NCI-H524 (cell line): ENCODE results near the gene POMT1.

ENCODE experiments used
- DNase-seq, 2 experiments: peaks; one replicate each; lab custom pipeline; 2025; lab: John Stamatoyannopoulos, UW

Gene POMT1

DNA sequence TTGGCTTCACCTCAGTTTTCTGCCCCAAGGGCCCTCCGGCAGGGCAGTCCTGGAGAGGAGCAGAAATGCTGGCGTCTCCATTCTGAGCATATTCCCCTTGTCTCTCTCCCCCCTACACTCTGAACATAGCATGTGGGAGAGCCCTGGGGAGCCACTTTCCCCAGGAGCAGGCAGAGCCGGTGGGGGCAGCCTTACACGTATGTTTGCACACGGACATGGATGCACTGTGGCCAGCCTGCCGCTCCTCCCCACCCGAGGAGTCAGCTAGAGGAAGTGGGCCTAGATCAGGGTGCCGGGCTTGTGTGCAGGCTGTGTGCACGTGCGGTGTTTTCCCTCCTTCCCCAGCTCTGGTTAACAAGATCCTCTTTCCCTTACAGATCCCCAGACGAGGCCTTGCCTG, 25.4 kb upstream of the POMT1 start:
- DNase-seq, result no peak

- DNase-seq, result no peak
Observed at GRCh38 chr9:131477816-131478419, 24.8 kb upstream of the POMT1 start.

DNA sequence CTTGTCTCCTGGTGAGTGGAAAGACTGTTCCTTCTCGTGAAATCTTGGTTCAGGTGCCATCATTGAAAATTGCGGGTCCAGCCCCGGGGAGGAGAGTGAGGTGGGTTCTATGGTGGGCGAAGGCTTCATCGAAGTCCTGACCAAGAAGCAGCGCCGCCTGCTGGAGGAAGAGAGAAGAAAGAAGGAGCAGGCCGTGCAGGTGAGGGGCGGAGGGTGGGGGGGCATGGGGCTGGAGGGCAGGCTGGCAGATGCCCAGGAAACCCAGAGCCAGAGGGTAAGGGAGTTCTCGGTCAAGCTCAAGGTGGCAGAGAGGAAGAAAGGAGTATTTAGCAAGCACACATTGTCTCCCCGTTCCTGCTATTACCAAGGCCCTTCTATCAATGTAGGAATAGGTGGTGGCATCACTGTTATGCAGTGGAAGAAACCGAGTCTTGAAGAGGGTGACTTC, 24.3 kb upstream of the POMT1 start:
- DNase-seq, result peak; percentile 58 to 60

DNA sequence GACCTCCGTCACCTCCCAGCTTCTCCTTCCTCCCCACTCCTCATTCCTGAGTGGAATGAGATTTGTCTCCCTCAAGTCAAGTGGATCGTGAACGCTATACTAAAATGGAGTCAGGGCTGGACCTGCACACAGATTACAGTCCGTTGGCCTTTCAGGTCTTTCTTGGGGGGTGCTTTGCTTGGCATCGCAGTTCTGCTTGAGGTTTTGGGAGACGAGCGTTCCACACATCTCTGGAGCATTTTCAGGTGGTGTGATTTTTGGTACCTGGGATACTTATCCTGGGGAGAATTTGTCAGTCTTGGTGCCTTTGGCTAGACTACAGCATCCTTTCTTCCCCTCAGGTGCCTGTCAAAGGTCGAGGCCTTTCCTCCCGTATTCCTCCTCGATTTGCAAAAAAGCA, 23.8 kb upstream of the POMT1 start:
- DNase-seq, result no peak

GRCh38 chr9:131480258-131480657, 22.5 kb upstream of the POMT1 start:
- no peak for DNase-seq

- DNase-seq, result no peak
Observed at GRCh38 chr9:131481441-131482342, 21.0 kb upstream of the POMT1 start.

DNA sequence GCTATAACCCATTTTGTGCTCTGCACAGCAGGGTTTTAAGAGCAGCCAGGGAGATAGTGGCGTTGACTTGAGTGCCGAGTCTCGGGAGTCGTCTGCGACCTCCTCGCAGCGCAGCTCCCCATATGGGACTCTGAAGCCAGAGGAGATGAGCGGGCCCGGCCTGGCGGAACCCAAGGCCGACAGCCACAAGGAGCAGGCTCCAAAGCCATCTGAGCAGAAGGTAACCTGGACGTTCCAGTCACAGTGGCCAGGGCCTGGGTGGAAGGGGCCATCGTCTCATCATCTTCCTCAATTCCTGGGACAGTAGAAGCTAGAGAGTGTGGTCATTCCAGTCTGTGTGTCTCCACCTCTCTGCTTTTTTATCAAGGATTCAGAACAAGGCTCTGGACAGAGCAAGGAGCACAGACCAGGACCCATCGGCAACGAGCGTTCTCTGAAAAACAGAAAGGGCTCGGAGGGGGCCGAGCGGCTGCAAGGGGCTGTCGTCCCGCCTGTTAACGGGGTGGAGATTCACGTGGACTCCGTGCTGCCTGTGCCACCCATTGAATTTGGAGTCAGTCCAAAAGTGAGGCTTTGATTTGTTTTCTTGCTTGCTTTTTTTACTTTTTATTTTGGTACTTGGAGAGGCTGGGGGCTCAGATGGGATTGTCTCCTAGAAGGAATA, 20.2 kb upstream of the POMT1 start:
- DNase-seq, result no peak

GRCh38 chr9:131483319-131484050, 19.2 kb upstream of the POMT1 start:
- DNase-seq, result peak in 1 of 2 experiments; percentile 55

DNA sequence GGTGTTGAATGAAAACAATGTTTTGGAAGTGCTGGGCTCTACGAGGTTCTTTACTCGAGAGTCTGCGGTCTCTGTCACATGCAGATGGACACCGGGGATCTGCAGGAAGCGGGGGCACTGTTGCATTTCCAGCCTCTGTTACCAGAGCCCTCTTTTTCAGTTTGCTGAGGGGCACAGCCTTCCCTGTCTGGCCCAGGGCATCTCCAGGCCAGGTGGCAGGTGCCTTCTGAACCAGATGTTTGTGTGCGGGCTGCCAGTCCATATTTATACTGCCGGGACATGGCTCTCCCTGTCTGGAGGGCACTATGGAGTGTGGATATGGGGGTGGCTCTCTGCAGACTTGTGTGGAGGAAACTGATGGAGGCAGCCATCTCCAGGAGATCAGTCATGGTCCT, 18.7 kb upstream of the POMT1 start:
- no peak for DNase-seq

GRCh38 chr9:131484560-131485185, 18.0 kb upstream of the POMT1 start:
- no peak for DNase-seq

GRCh38 chr9:131485206-131485605, 17.5 kb upstream of the POMT1 start:
- DNase-seq, result no peak

- no peak for DNase-seq
Observed at GRCh38 chr9:131485728-131486422, 16.8 kb upstream of the POMT1 start.

DNA sequence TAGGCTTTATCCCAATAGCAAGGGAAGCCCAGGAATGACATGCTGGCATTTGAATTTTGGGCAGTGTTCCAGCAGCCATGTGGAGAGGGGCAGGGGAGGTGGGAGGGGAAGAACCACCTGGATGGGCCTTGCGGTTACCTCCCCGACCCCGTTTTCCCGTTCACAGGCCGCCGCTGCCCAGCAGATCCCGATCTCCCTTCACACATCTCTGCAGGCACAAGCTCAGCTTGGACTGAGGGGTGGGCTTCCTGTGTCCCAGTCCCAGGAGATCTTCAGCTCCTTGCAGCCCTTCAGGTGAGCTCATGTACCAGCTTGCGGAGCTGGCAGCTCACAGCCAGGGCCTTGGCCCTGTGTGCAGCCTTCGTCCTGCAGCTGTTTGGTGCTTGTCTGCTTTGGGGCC, 15.7 kb upstream of the POMT1 start:
- DNase-seq, result no peak

DNA sequence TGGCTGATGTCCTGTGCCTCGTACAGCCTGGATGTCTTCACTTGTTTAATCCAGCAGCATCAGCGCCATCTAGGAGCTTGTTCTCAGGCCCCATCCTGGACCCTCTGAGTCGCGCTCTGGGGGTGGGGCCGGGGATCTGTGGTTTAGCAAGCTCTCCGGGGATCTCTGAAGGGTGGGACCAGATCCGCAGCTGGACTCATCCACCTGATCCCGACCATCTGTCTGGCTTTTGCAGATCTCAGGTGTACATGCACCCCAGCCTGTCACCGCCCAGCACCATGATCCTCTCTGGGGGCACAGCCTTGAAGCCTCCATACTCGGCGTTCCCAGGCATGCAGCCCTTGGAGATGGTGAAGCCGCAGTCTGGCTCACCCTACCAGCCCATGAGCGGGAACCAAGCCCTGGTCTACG, 15.1 kb upstream of the POMT1 start:
- peak in 1 of 2 experiments; percentile 64 for DNase-seq

DNA sequence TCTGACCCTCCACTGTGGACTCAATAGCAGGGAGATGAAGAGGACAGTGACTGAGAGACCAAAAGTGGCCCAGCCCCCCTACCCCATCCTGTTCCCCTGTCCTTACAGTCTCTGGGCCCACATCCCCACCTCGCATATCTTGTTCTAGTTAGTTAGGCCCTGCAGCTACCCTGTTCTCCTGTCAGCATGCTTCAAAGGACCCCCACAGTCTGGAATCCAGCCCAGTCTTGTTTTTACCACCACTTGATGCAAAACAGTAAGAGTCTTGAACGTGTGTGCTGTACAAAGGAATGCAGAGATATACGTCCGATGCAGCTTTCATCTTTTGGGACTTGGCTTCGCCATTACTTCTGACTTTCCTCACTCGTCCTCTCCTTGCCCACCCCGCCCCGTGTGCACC, 12.2 kb upstream of the POMT1 start:
- no peak for DNase-seq

GRCh38 chr9:131491001-131491710, 11.6 kb upstream of the POMT1 start:
- no peak for DNase-seq

DNA sequence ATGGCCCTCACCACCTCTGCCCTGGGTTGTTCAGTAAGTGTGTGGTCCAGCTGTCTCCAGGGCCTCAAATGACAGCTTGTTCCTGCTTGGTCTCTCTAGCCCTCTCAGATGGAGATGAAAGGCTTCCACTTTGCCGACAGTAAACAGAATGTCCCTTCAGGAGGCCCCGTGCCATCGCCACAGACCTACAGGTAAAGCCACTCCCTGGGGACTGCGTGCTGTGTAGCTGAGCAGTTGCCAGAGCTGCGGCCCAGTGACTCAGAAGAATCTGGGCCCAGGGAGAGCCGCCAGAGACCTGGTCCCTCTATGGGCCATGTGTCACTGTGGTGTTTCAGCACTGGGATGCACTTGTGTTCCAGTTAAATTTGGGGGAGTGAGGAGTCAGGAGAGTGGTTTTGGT, 10.6 kb upstream of the POMT1 start:
- no peak for DNase-seq

- no peak for DNase-seq
Observed at GRCh38 chr9:131494296-131494870, 8.3 kb upstream of the POMT1 start.

- DNase-seq, result no peak
Observed at GRCh38 chr9:131495785-131496184, 6.9 kb upstream of the POMT1 start.

GRCh38 chr9:131496844-131497405, 5.8 kb upstream of the POMT1 start:
- DNase-seq, result no peak
